ENCODE data around the gene ELP6.
"Not testable (repeated sequence)": the region's sequence is repeated elsewhere in the genome, so short reads cannot be mapped to it uniquely, and the experiment has no call there.

Gene ELP6

GRCh38 chr3:47469616-47470015, 43.9 kb downstream of the ELP6 start:
- H3K9me3 ChIP-seq (ENCODE audit: control insufficient read depth, low read length): no peaks in the 10 kb centered on the region
- H3K79me2 ChIP-seq: peaks cover 67% of the 10 kb centered on the region
- no peak overlapping the region for H3K4me3 ChIP-seq (ENCODE audit: low read depth, low read length)
- no peak overlapping the region for H3K9ac ChIP-seq
- no peaks in the 10 kb centered on the region for H3K27me3 ChIP-seq (ENCODE audit: control insufficient read depth, insufficient read depth, low read length)
- no peaks in the 10 kb centered on the region for H3K4me1 ChIP-seq
- H2AFZ ChIP-seq: no peak overlapping the region
- no peak overlapping the region for H3K27ac ChIP-seq
- no peak overlapping the region for H3K4me2 ChIP-seq (ENCODE audit: low read length)
- no peak for TF ChIP-seq CTCF (IDR thresholded peaks at IDR 0.05)
- no peaks in the 10 kb centered on the region for H3K36me3 ChIP-seq (ENCODE audit: control insufficient read depth, insufficient read depth, low read length)

GRCh38 chr3:47468315-47468714, 45.2 kb downstream of the ELP6 start:
- not testable (repeated sequence) for H3K4me2 ChIP-seq (ENCODE audit: low read length); H3K9ac ChIP-seq; H3K27me3 ChIP-seq (ENCODE audit: control insufficient read depth, insufficient read depth, low read length); H3K36me3 ChIP-seq (ENCODE audit: control insufficient read depth, insufficient read depth, low read length); H3K4me1 ChIP-seq; H3K9me3 ChIP-seq (ENCODE audit: control insufficient read depth, low read length); H2AFZ ChIP-seq; H3K27ac ChIP-seq; H3K4me3 ChIP-seq (ENCODE audit: low read depth, low read length)
- peaks cover 69% of the 10 kb centered on the region for H3K79me2 ChIP-seq

GRCh38 chr3:47464588-47464987, 48.9 kb downstream of the ELP6 start:
- H3K79me2 ChIP-seq: peaks cover 75% of the 10 kb centered on the region

GRCh38 chr3:47459534-47460085, 53.9 kb downstream of the ELP6 start:
- H3K9ac ChIP-seq; H3K27ac ChIP-seq; H3K4me2 ChIP-seq (ENCODE audit: low read length); H3K9me3 ChIP-seq (ENCODE audit: control insufficient read depth, low read length); H3K36me3 ChIP-seq (ENCODE audit: control insufficient read depth, insufficient read depth, low read length); H2AFZ ChIP-seq; H3K4me3 ChIP-seq (ENCODE audit: low read depth, low read length); H3K4me1 ChIP-seq; H3K27me3 ChIP-seq (ENCODE audit: control insufficient read depth, insufficient read depth, low read length): not testable (repeated sequence)
- H3K79me2 ChIP-seq: peaks cover 56% of the 10 kb centered on the region

More at GRCh38 chr3:47464588-47464987, 48.9 kb downstream of the ELP6 start:
- Histone ChIP-seq H3K36me3 (ENCODE audit: control insufficient read depth, insufficient read depth, low read length) (no peaks in the 10 kb centered on the region), H3K4me3 (ENCODE audit: low read depth, low read length) (no peak overlapping the region), H3K4me1 (peaks cover 4% of the 10 kb centered on the region), H3K9ac (no peak overlapping the region), H3K4me2 (ENCODE audit: low read length) (no peak overlapping the region), H3K27ac (no peak overlapping the region), H3K27me3 (ENCODE audit: control insufficient read depth, insufficient read depth, low read length) (no peaks in the 10 kb centered on the region), H3K9me3 (ENCODE audit: control insufficient read depth, low read length) (no peaks in the 10 kb centered on the region), H2AFZ (no peak overlapping the region)
- no peak for TF ChIP-seq CTCF (IDR thresholded peaks at IDR 0.05)

- Histone ChIP-seq H3K79me2 (peaks cover 55% of the 10 kb centered on the region), H3K36me3 (ENCODE audit: control insufficient read depth, insufficient read depth, low read length) (no peaks in the 10 kb centered on the region), H3K27me3 (ENCODE audit: control insufficient read depth, insufficient read depth, low read length) (no peaks in the 10 kb centered on the region), H3K9ac (no peak overlapping the region), H3K4me1 (no peaks in the 10 kb centered on the region), H3K9me3 (ENCODE audit: control insufficient read depth, low read length) (no peaks in the 10 kb centered on the region), H2AFZ (no peak overlapping the region), H3K4me3 (ENCODE audit: low read depth, low read length) (no peak overlapping the region), H3K27ac (no peak overlapping the region), H3K4me2 (ENCODE audit: low read length) (no peak overlapping the region)
- no peak for TF ChIP-seq CTCF (IDR thresholded peaks at IDR 0.05)
Observed at GRCh38 chr3:47456984-47457383, 56.5 kb downstream of the ELP6 start.

Measured in parathyroid adenoma (tissue), 2 donors.